K562 (cell line): Measurements from ENCODE around the gene KCNH2. TPM values are rescaled to one million over a fixed set of nuclear protein-coding genes. Genes with fewer than 3 reads are reported as not detected.
A peak's percentile ranks its signal among the peaks of the same experiment; 100 is the strongest.

Experiments used
- BACH1 ChIP-seq: fragments of 200-800 bp; sonication (Bioruptor generic); IDR thresholded peaks from 2 replicates; pipeline ENCODE4 v1.6.1; 2016; ENCODE audit warnings: missing genetic modification characterization, missing compliant biosample characterization
- KLF13 ChIP-seq: fragments of 450-650 bp; IDR thresholded peaks from 2 replicates; pipeline ENCODE4 v1.6.1; 2016; ENCODE audit warnings: missing genetic modification characterization, low read depth, mild to moderate bottlenecking, missing compliant biosample characterization, moderate library complexity, borderline replicate concordance
- KLF6 ChIP-seq: fragments of 250-450 bp; sonication (Bioruptor Pico); IDR thresholded peaks from 2 replicates; pipeline ENCODE4 v1.4.0; 2020; ENCODE audit warnings: mild to moderate bottlenecking, moderate library complexity, borderline replicate concordance
- MTA2 ChIP-seq: fragments of 450-650 bp; IDR thresholded peaks from 2 replicates; pipeline ENCODE4 v1.6.1; 2016; ENCODE audit warnings: low read depth
- RBM22 ChIP-seq: fragments of 200-400 bp; formaldehyde crosslinking; IDR thresholded peaks from 2 replicates; pipeline ENCODE4 v1.6.1; 2018; ENCODE audit warnings: low read length, low read depth; ENCODE audit not compliant: poor library complexity, severe bottlenecking
- RUNX1 ChIP-seq: sonication (generic); IDR thresholded peaks from 2 replicates; pipeline ENCODE4 v1.6.1; 2016; ENCODE audit warnings: antibody characterized with exemption, low read depth
- SETDB1 ChIP-seq: IDR thresholded peaks from one replicate; pipeline ENCODE4 v1.6.1; 2012; ENCODE audit warnings: low read length, control low read depth, inconsistent platforms
- SMC3 ChIP-seq: conservative IDR thresholded peaks from 2 replicates; pipeline ENCODE4 v1.6.1; 2011; ENCODE audit warnings: low read depth, low read length, improper control_type of control experiment; ENCODE audit not compliant: insufficient read depth
- ZKSCAN1 ChIP-seq: fragments of 150-350 bp; IDR thresholded peaks from 2 replicates; pipeline ENCODE4 v1.6.1; 2016; ENCODE audit warnings: low read depth, low read length
- ZNF133 ChIP-seq: fragments of 250-450 bp; sonication (Bioruptor Pico); IDR thresholded peaks from 2 replicates; pipeline ENCODE4 v1.4.0; 2020; ENCODE audit warnings: mild to moderate bottlenecking
- ZNF24 ChIP-seq: fragments of 450-650 bp; IDR thresholded peaks from 2 replicates; pipeline ENCODE4 v1.6.1; 2016
- polyA plus RNA-seq, 8 experiments: library from polyadenylated mRNA; depleted of rRNA in 4 of 8; stranded (reverse) in 5 of 8; unstranded in 3 of 8; fragments of >200 nt; fragmentation: Nextera tagmentation in 2 of 8; fragmentation: Illumina TruSeq in 1 of 8; extraction: Ambion mirVana in 2 of 8; extraction: Trizol in 1 of 8; gene quantifications; 2 replicates each; pipeline versions ENCODE4 v1.2.1 to v1.2.3, GENCODE V29; 2011 to 2014; ENCODE audit warnings: inconsistent platforms in 1 of 8, missing spikeins in 1 of 8
- total RNA-seq, 7 experiments: library from RNA; depleted of rRNA in 6 of 7; stranded (reverse); fragments of >200 nt in 6 of 7; fragmentation: Illumina TruSeq in 2 of 7; extraction: Trizol in 2 of 7; gene quantifications; 2 replicates each; pipeline versions ENCODE4 v1.2.1 to v1.2.3, GENCODE V29; 2011 to 2021; ENCODE audit warnings: low replicate concordance in 1 of 7
- TF ChIP-seq, protein P1 (sequence below): fragments of 450-650 bp; formaldehyde crosslinking; IDR thresholded peaks from 2 replicates; pipeline ENCODE4 v1.4.0; 2020; ENCODE audit warnings: mild to moderate bottlenecking
- TF ChIP-seq, protein P2 (sequence below), 2 experiments: fragments of 250-450 bp in 1 of 2; fragments of 450-650 bp in 1 of 2; sonication (Bioruptor Pico) in 1 of 2; IDR thresholded peaks; 2 replicates each; pipeline versions ENCODE4 v1.6.1 to v1.8.0; 2016 to 2021; ENCODE audit warnings: mild to moderate bottlenecking in 2 of 2, moderate library complexity in 2 of 2, missing compliant biosample characterization in 1 of 2, missing genetic modification characterization in 1 of 2
- TF ChIP-seq, protein P3 (sequence below): sonication (generic); formaldehyde crosslinking; IDR thresholded peaks from 2 replicates; pipeline ENCODE4 v1.8.0; 2022; ENCODE audit warnings: mild to moderate bottlenecking, missing genetic modification reagents, borderline replicate concordance
- TF ChIP-seq, protein P4 (sequence below), 2 experiments: IDR thresholded peaks in 1 of 2; conservative IDR thresholded peaks in 1 of 2; 2 replicates each; pipeline ENCODE4 v1.6.1; 2016; ENCODE audit warnings: low read depth in 2 of 2, mild to moderate bottlenecking in 1 of 2, missing compliant biosample characterization in 1 of 2, missing genetic modification characterization in 1 of 2, moderate library complexity in 1 of 2
- TF ChIP-seq, protein P5 (sequence below): sonication (generic); formaldehyde crosslinking; IDR thresholded peaks from 2 replicates; pipeline ENCODE4 v1.8.0; 2022; ENCODE audit warnings: mild to moderate bottlenecking, missing genetic modification reagents

The KCNH2 gene
- total and polyA plus RNA-seq, 9 of the 15 experiments (the other 6 are each of a cell fraction or from before 2014, with no cell fraction given), result 18.1 to 368 (median 218) TPM

DNA sequence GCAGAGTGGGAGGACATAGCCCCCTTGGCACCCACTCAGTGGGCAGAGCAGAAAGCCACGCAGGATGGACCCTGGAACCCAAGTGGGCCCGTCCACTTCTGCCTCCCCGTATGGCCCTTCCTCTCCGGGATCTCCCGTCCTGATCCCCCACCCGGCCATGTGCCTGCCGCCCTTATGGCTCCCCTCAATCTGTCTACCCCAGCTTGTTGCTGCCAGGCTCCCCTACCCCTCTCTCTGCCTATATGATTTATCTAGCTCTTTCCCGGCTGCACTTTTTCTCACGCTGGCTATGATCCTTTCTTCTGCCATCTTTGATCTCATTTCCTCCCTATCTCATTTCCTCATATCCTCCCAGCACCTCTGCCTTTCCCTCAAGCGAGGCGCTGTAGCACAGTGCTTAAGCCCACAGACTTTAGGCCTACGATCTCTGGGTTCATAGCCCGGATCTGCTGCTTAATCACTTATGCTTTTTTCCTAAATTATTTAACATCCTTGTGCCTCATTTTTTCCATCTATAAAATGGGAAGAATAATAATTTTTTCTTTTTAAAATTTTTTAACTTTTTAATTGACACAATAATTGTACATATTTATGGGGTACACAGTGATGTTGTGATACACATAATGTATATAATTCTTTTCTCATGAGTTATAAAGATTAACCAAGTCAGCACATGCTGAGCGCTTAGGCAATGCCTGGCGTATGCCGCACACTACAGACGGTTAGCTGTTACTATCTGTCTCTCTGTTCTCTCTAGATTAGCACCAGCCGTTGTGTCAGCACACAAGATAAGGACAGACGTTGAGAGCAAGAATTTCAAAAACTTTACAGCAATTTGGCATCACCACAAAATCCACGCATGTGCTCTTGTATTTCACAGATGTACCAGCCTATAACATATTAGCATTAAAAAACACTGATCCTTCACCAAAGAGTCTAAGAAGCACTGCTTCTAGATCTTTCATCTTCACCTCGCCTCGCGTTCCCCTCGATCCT is 18.1 kb downstream of the KCNH2 start (continued):
- TF ChIP-seq, protein P1, sequence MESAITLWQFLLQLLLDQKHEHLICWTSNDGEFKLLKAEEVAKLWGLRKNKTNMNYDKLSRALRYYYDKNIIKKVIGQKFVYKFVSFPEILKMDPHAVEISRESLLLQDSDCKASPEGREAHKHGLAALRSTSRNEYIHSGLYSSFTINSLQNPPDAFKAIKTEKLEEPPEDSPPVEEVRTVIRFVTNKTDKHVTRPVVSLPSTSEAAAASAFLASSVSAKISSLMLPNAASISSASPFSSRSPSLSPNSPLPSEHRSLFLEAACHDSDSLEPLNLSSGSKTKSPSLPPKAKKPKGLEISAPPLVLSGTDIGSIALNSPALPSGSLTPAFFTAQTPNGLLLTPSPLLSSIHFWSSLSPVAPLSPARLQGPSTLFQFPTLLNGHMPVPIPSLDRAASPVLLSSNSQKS (CRISPR knock-in tag), result no peak
- TF ChIP-seq RUNX1 (no peak), ZKSCAN1 (peak; percentile 86), KLF6 (peak; percentile 93; the same call in 1 of the 2 replicates), KLF13 (peak; percentile 51; the same call in 1 of the 2 replicates), ZNF133 (0 out of 2 replicates have a peak, but pooled peaks have one; percentile 66), SETDB1 (no peak), MTA2 (peak; percentile 97), ZNF24 (0 out of 2 replicates have a peak, but pooled peaks have one; percentile 63), SMC3 (no peak), RBM22 (no peak), BACH1 (no peak)
- TF ChIP-seq, protein P2, sequence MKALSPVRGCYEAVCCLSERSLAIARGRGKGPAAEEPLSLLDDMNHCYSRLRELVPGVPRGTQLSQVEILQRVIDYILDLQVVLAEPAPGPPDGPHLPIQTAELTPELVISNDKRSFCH (CRISPR knock-in tag; IDR thresholded peaks at IDR 0.05), result no peak
- TF ChIP-seq, protein P2 (tag; IDR thresholded peaks at IDR 0.05), result peak; percentile 88
- TF ChIP-seq, protein P3, sequence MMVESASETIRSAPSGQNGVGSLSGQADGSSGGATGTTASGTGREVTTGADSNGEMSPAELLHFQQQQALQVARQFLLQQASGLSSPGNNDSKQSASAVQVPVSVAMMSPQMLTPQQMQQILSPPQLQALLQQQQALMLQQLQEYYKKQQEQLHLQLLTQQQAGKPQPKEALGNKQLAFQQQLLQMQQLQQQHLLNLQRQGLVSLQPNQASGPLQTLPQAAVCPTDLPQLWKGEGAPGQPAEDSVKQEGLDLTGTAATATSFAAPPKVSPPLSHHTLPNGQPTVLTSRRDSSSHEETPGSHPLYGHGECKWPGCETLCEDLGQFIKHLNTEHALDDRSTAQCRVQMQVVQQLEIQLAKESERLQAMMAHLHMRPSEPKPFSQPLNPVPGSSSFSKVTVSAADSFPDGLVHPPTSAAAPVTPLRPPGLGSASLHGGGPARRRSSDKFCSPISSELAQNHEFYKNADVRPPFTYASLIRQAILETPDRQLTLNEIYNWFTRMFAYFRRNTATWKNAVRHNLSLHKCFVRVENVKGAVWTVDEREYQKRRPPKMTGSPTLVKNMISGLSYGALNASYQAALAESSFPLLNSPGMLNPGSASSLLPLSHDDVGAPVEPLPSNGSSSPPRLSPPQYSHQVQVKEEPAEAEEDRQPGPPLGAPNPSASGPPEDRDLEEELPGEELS (CRISPR knock-in tag), result no peak
- TF ChIP-seq, protein P4, sequence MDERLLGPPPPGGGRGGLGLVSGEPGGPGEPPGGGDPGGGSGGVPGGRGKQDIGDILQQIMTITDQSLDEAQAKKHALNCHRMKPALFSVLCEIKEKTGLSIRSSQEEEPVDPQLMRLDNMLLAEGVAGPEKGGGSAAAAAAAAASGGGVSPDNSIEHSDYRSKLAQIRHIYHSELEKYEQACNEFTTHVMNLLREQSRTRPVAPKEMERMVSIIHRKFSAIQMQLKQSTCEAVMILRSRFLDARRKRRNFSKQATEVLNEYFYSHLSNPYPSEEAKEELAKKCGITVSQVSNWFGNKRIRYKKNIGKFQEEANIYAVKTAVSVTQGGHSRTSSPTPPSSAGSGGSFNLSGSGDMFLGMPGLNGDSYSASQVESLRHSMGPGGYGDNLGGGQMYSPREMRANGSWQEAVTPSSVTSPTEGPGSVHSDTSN (CRISPR knock-in tag; IDR thresholded peaks at IDR 0.05; ENCODE audit: low read depth), result no peak
- TF ChIP-seq, protein P4 (tag; conservative IDR thresholded peaks at IDR 0.05; ENCODE audit: low read depth), result peak; percentile 74
- TF ChIP-seq, protein P5, sequence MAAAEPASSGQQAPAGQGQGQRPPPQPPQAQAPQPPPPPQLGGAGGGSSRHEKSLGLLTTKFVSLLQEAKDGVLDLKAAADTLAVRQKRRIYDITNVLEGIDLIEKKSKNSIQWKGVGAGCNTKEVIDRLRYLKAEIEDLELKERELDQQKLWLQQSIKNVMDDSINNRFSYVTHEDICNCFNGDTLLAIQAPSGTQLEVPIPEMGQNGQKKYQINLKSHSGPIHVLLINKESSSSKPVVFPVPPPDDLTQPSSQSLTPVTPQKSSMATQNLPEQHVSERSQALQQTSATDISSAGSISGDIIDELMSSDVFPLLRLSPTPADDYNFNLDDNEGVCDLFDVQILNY (CRISPR knock-in tag), result no peak
